Muscle layer of duodenum (tissue), 2 donors: ENCODE data around the gene TMEM135.

ENCODE experiments used
- H3K27ac ChIP-seq: one replicate; pipeline ENCODE4 v1.7.0; 2013; ENCODE audit warnings: mild to moderate bottlenecking, low read length
- H3K27me3 ChIP-seq: one replicate; pipeline ENCODE4 v1.7.0; 2013; ENCODE audit warnings: low read depth, mild to moderate bottlenecking, control low read depth, low read length
- H3K36me3 ChIP-seq, 2 donors: one replicate each; pipeline ENCODE4 v1.7.0; 2013; ENCODE audit warnings: low read length in 2 of 2, control low read depth in 1 of 2, mild to moderate bottlenecking in 1 of 2; ENCODE audit not compliant: insufficient read depth in 2 of 2, control insufficient read depth in 1 of 2
- H3K4me1 ChIP-seq, 2 donors: one replicate each; pipeline ENCODE4 v1.7.0; 2013; ENCODE audit warnings: low read length in 2 of 2, mild to moderate bottlenecking in 2 of 2, control low read depth in 1 of 2, moderate library complexity in 1 of 2; ENCODE audit not compliant: insufficient read depth in 2 of 2, control insufficient read depth in 1 of 2
- H3K4me3 ChIP-seq, 2 donors: one replicate each; pipeline ENCODE4 v1.7.0; 2013; ENCODE audit warnings: low read length in 2 of 2, low read depth in 1 of 2, mild to moderate bottlenecking in 1 of 2
- H3K9me3 ChIP-seq, 2 donors: one replicate each; pipeline ENCODE4 v1.7.0; 2013; ENCODE audit warnings: low read length in 2 of 2, control low read depth in 1 of 2, mild to moderate bottlenecking in 1 of 2; ENCODE audit not compliant: control insufficient read depth in 1 of 2
- donor health status: healthy.

TMEM135 gene

DNA sequence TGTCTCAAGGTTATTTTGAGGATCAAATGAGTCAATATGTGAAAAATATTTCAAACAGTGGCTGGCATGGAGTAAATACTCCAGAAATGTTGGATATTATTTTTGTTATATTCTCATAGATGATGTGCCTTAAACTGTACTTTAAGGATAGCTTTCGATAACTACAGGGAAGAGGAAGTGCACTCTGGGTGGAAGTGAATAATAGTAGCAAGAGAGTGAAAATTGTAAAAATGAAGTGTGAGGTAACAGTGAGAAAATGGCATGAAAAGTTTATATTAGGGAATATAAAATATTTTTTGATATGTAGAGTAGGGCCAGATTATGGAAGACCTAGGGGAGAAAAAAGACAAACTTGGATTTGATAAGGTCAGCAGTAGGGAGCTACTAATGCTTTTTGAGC, 258.9 kb downstream of the TMEM135 start:
- H3K36me3 ChIP-seq, result no peaks in the 10 kb centered on the region
- no peaks in the 10 kb centered on the region for H3K4me1 ChIP-seq
- H3K27ac ChIP-seq, result no peak overlapping the region
- H3K9me3 ChIP-seq, result no peaks in the 10 kb centered on the region
- H3K27me3 ChIP-seq, result no peaks in the 10 kb centered on the region
- H3K4me3 ChIP-seq, result no peak overlapping the region

DNA sequence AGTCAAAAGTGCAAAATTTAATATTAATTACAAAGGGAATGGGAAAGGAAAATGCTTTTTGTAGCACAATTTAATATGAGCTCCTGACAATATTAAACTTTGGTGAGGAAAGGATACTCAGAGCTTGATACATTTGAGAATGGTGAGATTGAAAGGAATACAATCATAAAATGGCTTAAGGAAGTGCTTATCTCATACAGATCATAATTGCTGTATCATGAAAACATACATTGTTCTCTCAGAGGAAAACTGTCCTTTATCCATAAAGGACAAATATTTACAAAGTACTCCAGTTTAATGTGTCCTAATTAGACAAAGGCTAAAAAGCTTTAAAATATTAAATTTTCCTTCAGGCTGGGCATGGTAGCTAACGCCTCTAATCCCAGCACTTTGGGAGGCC, 260.4 kb downstream of the TMEM135 start:
- Histone ChIP-seq H3K27ac (no peak overlapping the region), H3K36me3 (no peaks in the 10 kb centered on the region), H3K27me3 (no peaks in the 10 kb centered on the region), H3K4me3 (no peak overlapping the region), H3K9me3 (no peaks in the 10 kb centered on the region), H3K4me1 (no peaks in the 10 kb centered on the region)

DNA sequence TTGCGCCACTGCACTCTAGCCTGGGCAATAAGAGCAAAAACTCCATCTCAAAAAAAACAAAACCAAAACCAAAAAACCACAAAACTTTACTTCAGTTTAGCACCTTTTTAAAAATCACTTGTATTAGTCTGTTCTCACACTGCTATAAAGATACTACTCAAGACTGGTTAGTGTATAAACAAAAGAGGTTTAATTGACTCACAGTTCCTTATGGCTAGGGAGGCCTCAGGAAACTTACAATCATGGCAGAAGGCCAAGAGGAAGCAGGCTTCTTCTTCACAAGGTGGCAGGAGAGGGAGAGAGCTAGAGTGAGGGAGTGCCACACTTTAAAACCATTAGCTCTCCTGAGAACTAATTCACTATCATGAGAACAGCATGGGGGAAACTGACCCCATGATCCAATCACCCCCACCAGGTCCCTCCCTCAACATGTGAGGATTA, 261.3 kb downstream of the TMEM135 start:
- no peaks in the 10 kb centered on the region for H3K4me1 ChIP-seq
- no peaks in the 10 kb centered on the region for H3K36me3 ChIP-seq
- no peaks in the 10 kb centered on the region for H3K9me3 ChIP-seq

DNA sequence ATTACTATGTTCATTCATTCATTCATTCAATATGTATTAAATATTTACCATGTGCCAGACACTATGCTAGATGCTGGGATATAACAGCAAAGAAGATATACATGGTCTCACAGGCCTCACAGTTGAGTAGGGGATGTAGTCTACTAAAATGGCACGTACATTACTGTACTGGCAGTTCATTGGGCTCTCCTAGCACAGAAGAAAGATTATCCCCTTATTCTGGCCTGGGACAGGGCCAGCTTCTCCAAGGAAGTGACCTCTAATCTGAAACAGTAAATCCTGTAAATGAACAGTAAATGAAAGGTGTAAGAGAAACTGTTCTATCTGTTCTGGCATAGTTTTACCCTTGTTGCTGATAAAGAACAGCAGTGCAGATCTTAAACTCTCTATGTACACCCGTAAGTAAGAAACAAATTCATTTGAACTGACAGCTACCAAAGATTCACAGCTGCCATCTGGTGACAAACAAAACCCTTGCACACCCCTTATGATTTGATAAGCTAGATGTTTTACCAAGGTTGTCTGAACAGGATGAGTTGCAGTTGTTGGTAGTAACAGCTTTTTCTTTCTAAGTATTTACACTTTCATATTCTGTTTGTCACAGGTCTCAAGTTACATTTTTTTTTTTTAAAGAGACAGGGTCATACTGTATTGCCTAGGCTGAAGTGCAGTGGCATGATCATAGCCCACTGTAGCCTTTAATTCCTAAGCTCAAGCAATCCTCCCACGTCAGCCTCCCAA, 263.1 kb downstream of the TMEM135 start:
- Histone ChIP-seq H3K4me3 (no peak overlapping the region), H3K36me3 (no peaks in the 10 kb centered on the region), H3K27ac (no peak overlapping the region), H3K27me3 (no peaks in the 10 kb centered on the region), H3K9me3 (no peaks in the 10 kb centered on the region), H3K4me1 (no peaks in the 10 kb centered on the region)

More for the DNA sequence above, 261.3 kb downstream of the TMEM135 start:
- Histone ChIP-seq H3K4me3 (no peak overlapping the region), H3K27ac (no peak overlapping the region), H3K27me3 (no peaks in the 10 kb centered on the region)

DNA sequence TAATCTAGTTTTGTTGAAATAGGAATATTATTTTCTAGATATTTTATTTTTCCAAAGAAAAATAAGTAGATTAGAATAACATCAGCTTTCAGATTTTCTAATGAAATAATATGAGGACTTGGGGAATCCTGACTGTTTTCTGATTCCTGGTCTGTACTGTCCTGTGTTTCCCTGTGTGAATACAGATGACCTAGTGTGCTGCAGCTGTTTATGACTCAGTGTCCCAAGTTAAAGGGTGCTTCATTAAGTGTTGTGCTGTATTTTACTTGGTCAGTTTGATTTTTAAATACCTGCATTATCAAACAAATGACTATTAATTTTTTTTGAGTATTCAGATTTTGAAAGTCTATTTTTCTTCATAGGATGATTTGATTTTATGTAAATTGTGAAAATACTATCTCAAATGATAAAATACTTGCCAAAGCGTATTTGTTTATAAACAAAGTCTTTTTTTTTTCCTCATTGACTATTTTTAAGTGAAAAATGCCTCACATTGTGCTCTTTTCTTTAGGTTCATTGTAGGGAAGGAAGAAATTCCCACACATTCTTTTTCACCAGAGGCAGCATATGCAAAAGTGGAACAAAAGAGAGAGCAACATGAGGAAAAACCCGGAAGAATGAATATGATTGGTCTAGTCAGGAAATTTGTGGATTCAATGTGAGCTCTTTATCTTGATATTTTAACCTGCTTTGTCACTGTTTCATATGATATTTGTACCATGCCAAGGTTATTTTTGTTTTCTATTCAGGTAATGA, 264.2 kb downstream of the TMEM135 start:
- H3K9me3 ChIP-seq, result no peaks in the 10 kb centered on the region
- no peak overlapping the region for H3K4me3 ChIP-seq
- no peaks in the 10 kb centered on the region for H3K36me3 ChIP-seq
- no peaks in the 10 kb centered on the region for H3K27me3 ChIP-seq
- no peaks in the 10 kb centered on the region for H3K4me1 ChIP-seq
- no peak overlapping the region for H3K27ac ChIP-seq

DNA sequence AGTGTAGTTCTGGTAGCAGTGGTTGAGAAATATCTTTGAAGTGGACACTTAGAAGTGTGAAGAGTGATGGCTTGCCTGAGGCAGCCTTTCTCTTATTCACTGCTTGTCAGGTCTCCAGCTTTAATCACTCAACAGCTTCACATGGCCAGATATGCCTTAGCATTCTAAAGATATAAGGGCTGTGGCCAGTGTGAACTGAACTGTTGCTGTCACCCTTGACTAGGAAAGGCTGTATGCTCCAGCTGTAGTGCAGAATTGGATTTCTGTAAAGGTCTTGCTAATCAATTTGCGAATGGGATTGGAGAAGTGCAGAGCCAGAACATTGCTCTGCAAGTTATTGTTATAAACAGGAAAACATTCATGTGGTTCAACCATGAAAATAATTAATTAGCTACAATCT, 266.7 kb downstream of the TMEM135 start:
- Histone ChIP-seq H3K27ac (no peak overlapping the region), H3K4me1 (no peaks in the 10 kb centered on the region), H3K36me3 (no peaks in the 10 kb centered on the region), H3K9me3 (no peaks in the 10 kb centered on the region), H3K27me3 (no peaks in the 10 kb centered on the region), H3K4me3 (no peak overlapping the region)

DNA sequence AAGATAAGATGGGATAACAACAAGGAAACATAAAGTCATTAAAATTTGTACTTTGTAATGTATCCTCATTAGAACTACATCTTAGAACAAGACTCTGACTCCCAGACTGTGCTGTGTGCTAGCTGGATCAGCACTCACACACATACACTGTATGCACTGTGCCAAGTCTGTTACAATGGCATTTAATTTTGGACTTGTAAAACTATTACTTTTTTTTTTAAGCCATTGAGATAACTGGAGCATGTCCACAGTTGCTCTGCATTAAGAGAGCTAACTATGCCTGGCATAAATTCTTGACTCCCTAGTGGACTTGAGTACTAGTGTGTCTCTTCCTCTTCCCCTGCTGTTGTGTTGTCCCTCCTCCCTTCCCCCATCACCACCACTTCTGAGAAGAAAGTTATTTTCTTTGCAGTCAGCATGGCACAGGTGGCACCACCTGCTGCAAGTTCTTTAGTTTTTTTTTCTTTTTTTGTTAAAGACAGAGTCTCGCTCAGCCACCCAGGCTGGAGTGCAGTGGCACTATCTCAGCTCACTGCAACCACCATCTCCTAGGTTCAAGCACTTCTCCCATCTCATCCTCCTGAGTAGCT, 268.6 kb downstream of the TMEM135 start:
- Histone ChIP-seq H3K27ac (no peak overlapping the region), H3K36me3 (no peaks in the 10 kb centered on the region), H3K27me3 (no peaks in the 10 kb centered on the region), H3K9me3 (no peaks in the 10 kb centered on the region), H3K4me1 (no peaks in the 10 kb centered on the region), H3K4me3 (no peak overlapping the region)

DNA sequence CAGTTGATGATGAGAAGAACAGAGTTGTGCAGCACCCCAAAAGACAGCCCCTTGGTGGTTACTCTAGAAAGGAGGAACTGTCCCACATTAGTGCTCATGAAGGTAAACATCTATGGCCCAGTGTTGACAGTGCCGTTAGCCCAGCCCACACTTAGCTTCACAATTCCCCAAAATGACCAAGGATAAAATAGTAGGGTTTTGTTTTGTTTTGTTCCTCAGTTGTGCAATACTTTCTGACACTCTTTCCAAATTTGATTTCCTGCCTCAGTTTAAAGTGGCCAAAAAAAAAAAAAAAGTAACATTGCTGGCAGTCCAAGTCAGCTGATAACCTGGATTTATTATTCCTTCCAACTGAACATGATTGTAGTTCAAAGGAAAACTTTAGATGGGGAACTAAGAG, 269.4 kb downstream of the TMEM135 start:
- Histone ChIP-seq H3K9me3 (no peaks in the 10 kb centered on the region), H3K36me3 (no peaks in the 10 kb centered on the region), H3K4me1 (no peaks in the 10 kb centered on the region), H3K27me3 (no peaks in the 10 kb centered on the region), H3K27ac (no peak overlapping the region), H3K4me3 (no peak overlapping the region)

DNA sequence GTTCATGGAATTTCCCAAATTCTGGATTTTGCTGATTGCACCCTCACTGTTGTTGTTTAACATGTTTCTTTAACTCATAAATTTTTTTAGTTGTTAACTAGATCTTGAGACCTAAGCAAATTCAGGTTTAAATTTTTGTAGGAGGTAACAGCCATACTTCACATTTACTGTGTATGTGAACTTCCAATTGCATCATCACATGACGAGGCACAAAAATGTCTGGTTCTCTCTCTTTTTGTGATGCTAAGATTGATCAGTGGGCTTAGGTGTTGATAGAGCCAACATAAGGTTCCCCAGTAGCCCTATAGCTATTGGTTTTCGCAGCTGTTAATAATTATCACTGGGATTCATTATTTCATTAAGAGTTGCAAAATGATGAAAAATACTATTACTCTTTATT, 277.5 kb downstream of the TMEM135 start:
- peaks cover 0 to 4% of the 10 kb centered on the region in 2 donors for H3K36me3 ChIP-seq

DNA sequence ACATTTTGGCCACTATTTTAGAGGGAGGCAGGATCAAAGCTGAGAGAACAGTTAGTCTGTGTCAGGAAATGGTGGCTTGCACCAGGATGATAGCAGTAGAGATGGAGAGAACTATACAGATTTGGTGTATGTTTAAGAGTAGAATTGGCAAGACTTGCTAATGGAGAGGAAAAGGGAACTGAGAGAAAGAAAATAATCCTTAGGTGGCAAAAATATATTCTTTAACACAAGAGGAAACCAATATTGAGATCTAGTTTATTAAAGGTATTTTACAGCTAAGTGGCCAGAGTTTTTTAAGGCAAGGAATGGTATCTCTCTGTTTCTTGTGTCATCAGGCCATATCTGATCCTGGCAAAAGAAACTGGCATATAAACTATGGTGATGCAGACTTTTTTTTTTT, 278.8 kb downstream of the TMEM135 start:
- no peak overlapping the region for H3K4me3 ChIP-seq
- peaks cover 0 to 4% of the 10 kb centered on the region in 2 donors for H3K36me3 ChIP-seq
- H3K9me3 ChIP-seq, result no peaks in the 10 kb centered on the region
- H3K27me3 ChIP-seq, result no peaks in the 10 kb centered on the region
- no peaks in the 10 kb centered on the region for H3K4me1 ChIP-seq
- no peak overlapping the region for H3K27ac ChIP-seq

More for the DNA sequence above, 277.5 kb downstream of the TMEM135 start:
- Histone ChIP-seq H3K4me1 (no peaks in the 10 kb centered on the region), H3K27me3 (no peaks in the 10 kb centered on the region), H3K4me3 (no peak overlapping the region), H3K9me3 (no peaks in the 10 kb centered on the region), H3K27ac (no peak overlapping the region)

DNA sequence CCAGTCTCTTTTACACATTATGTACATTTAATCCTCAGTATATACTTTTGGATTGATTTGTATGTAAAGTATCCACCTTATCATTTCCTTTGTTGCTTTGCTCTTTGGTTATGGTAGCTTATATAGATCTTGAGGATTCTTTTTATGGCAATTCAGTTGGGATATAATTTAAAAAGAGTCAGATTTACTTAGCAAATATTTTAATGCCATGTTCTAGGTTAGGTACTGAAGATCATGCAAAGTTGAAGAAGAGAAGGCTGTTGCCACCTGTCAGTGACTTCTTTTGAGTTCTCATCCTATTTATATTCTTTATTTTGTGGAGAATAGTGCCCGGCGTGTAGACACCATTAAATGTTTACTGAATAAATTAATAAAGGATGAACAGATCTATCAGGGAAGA, 279.7 kb downstream of the TMEM135 start:
- H3K4me1 ChIP-seq, result no peaks in the 10 kb centered on the region
- peaks cover 4 to 8% of the 10 kb centered on the region in 2 donors for H3K36me3 ChIP-seq
- no peaks in the 10 kb centered on the region for H3K27me3 ChIP-seq
- no peak overlapping the region for H3K27ac ChIP-seq
- no peak overlapping the region for H3K4me3 ChIP-seq
- no peaks in the 10 kb centered on the region for H3K9me3 ChIP-seq
